ENCODE results near the gene IRAG1.
A peak's percentile ranks its signal among the peaks of the same experiment; 100 is the strongest.

IRAG1 gene, protein sequence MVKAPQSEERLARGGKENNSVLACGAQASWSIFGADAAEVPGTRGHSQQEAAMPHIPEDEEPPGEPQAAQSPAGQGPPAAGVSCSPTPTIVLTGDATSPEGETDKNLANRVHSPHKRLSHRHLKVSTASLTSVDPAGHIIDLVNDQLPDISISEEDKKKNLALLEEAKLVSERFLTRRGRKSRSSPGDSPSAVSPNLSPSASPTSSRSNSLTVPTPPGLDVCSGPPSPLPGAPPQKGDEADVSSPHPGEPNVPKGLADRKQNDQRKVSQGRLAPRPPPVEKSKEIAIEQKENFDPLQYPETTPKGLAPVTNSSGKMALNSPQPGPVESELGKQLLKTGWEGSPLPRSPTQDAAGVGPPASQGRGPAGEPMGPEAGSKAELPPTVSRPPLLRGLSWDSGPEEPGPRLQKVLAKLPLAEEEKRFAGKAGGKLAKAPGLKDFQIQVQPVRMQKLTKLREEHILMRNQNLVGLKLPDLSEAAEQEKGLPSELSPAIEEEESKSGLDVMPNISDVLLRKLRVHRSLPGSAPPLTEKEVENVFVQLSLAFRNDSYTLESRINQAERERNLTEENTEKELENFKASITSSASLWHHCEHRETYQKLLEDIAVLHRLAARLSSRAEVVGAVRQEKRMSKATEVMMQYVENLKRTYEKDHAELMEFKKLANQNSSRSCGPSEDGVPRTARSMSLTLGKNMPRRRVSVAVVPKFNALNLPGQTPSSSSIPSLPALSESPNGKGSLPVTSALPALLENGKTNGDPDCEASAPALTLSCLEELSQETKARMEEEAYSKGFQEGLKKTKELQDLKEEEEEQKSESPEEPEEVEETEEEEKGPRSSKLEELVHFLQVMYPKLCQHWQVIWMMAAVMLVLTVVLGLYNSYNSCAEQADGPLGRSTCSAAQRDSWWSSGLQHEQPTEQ

DNA sequence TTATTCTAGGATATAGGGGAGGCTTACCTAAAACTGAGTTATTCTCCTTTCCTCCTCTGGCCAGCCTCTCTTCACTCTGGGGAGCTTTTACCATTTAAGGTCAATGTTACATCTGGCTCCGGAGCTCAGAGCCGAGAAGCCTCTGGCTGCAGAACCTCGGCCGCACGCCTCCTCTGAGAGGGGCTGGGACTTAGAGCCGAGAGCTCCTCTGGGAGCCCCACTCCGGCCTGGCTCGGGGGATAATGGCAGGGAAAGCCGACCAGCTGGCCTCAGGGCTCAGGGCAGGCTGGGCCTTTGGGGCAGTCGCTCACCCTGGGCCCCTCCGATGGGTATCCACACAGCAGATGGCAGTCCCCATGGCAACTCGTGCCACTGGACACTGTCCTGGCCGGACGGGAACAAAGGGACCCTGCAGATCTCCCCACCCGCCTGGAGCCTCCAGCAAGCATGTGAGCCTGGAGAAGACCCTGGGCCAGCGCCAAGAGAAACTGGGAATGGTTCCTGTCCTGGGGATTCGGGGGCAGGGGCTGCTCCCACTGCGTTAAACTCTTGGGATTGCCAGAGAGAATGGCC lies at the start of gene IRAG1:
Gene IRAG1, minus strand, starts transcription at position 247 of the 573 bp plus-strand sequence. Its CDS starts 153 bp downstream, at position 94.
- no peak for DNase-seq

DNA sequence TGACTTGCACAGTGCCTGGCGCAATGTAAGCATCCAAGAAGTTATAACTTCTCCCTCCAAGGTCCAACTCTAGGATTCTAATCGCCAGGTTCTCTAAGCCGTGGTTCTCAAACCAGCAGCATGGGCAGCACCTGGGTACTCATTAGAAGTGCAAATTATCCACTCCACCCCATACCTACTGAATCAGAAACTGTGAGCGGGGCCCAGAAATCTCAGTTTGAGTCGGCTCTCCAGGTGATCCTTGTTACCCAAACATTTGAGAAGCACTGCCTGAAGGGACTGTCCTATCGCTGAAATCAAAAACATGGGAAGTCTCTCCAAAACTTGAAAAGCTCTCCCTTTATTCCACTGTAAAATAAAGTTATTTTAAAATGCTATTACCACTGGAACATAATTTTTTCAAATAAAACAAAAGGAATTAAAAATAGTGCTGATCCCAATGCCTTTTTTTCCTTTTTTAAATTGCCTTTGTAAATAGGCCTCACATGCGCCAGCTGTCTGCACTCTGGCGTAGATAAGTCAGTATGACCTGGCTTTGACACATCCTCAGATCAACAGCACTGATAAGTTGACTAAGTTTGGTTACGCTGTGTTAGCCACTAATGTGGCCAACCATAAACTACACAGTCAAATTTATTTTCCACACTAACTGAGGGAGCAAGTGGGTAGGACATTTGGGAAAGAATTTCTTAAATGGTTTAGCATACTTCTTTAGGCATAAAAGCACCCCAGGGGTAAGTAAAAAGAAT lies 49.1 kb upstream of the IRAG1 start:
- DNase-seq, result no peak

DNA sequence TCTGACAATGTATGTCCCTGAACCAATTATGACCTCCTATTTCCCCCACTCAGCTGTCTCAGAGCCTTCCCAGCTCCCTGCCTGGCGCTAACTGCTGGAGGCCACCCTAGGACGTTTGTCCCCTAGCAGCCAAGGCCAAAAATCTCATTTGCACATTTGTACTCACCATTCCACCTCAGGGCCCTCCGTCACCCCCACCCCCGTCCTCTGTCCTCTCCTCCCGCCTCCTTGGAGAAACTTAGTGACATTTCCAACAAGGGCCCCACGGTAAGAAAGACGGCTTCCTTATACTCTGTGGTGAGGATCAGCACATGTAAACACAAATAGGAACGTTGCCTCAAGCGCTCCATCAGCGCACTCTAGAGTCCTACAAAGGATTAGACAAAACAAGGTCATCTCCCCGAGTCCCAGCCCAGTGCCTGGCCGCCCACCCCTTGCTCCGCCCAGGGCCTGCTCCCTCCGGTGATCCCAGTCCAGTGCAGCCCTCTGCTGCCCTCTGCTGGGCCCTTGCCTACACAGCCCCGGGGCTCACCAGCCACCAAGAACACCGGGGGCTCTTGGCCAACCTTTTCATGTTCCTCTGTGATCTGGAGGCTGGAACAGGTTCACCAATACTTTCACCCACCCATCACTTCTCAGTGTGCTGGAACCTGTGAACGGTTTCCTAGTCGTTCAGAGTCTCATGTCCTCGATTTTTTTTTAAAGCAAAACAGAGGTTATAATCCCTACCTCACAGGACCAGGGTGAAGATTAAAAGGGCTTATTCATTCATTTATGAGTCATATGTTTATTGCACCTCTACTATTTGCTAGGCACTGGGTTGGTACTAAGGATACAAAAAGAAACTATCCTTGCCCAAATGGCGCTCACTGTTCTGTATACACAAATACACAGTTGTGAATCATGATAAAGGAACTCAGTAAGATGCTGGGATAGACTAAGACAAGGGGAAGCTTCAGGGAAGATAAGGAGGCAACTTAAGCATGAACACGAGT lies 42.2 kb upstream of the IRAG1 start:
- DNase-seq, result peak; percentile 86

DNA sequence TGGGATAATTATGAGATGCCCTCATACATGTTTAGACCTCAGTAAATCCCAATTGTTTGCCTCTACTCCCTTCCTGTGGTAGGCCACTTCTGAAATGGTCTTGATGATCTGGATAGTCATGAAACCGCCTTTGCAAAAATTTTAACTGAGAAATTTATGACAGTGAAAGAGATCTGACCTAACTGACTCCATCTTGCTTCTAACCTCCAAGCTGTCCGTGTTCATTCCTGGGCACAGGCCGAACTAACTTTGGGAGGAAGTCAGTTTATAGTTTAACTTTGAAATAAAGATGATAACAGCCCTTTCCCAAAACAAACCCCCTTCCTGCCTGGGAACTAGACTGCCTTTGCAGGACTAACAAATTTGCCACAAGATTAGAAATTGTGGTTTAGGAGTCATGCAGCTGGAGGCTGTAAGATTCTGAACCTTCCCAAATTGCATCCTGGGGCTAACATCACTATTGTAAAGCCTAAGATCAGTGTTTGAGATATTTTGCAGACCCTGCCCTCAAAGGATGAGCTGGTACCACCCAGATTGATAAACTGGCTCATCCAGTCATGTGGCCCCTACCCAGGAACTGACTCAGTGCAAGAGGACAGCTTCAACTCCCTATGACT lies 37.6 kb upstream of the IRAG1 start:
- no peak for DNase-seq

DNA sequence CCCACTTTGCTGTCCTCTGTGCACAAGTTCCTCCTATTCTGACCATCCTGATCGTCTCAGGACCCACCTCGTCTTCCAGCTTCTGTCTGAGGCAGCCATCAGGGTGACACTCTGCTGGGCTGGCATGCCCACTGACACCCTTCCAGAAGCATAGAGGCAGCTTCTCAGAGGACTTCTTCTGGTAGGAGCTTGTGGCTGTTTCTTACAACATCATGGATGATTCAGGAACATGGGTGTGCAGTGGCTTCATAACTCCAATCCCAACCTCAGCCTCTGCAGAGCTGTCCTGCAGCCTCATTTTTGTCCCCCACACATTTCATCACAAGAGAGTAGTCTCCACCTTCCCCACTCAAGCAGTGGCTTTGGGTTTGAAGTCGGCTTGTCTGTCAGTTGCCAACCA lies 36.6 kb upstream of the IRAG1 start:
- DNase-seq, result peak; percentile 88

DNA sequence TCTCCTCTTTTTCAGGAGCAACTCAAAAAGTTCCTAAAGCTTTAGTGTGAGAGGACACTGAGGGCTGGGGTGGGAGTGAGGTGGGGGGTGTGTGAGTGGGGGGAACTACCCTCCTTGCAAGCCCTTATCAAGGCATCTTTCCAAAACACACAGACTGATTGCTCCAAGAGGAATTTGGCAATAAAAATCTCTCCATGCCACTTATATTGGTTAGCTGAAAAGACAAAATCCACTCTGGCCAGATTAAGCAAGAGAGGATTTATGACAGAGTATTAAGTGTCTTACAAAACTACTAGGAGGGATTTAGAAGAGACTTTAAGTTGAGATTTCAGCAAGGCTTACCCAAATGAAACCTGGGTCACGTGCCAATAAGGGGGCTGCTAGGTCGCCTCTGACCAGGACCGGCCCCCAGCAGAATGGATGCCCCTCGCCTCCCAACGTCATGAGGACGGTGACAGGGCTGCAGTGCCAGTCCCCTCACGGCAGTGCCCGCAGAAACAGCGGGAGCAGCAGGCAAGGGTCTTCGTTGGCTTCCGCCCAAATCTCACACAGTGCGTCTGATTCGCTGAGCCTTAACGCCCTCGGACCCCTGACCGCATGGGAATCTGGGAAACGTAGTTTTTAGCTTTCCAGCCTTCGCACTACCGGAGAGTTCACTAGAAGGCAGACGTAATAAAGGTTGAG lies 35.4 kb upstream of the IRAG1 start:
- DNase-seq, result peak; percentile 35

DNA sequence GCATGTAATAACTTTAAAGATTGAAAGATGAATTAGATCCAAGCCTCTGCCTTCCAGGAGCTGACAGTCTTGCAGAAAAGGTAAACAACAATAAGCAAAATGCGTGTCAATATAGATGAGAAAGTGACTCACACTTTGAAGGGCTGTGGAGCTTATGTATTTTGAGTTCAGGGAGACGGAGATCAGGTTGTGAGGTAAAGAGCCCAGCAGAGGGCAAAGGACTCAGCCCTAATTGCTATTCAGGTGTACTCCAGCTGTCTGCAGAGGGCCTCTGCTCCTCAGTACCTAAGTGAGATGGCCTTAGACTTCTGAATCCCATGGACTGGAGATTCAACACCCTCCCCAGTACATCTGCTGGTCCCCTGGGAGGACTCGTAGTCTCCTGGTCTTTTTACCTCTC lies 34.6 kb upstream of the IRAG1 start:
- DNase-seq, result no peak

DNA sequence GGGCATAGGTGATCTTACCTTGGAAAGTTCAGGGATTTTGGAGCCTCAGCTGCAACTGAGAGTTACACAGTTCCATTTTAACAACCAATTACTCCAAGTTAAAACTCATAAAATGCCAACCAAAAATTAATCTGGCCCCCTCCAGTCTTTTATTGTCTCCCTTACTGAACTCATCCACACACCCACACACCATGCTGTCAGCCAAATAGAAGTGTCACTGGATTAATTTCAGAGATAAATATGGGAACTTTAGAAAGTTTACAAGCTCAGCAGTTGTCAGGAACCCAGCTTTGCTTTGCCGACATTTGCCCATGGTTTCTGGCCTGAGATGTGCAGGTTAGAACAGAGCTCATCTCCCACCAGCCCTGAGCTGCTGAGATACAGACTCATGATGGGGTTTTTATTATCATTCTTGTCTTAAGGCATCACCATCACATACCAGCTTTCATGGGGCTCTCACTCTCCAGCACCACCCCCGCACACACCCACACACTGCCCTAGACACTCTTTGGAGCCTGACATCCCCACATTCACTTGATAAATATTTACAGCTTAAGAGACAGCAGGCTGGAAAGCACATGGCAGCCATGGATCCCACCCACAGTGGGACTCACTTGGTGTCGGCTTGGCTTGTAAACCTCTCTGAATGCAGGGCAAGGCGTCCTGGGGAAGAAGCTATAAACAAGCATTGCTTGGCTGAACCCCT lies 33.7 kb upstream of the IRAG1 start:
- peak; percentile 31 for DNase-seq

DNA sequence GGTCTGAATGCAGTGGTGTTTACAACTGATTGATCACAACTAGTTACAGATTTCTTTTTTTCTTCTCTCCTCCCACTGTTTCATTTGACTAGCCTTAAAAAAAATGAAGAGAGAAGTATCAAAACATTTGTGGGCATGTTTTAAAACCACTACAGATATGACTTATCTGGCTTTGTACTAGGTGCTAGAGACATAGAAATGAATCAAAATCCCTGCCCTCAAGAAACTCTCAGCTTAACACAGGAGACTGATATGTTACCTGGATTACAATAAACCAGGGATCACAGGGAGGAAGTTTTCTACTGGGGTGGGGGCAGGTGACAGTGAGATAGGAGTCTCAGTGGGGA lies 32.3 kb upstream of the IRAG1 start:
- no peak for DNase-seq

DNA sequence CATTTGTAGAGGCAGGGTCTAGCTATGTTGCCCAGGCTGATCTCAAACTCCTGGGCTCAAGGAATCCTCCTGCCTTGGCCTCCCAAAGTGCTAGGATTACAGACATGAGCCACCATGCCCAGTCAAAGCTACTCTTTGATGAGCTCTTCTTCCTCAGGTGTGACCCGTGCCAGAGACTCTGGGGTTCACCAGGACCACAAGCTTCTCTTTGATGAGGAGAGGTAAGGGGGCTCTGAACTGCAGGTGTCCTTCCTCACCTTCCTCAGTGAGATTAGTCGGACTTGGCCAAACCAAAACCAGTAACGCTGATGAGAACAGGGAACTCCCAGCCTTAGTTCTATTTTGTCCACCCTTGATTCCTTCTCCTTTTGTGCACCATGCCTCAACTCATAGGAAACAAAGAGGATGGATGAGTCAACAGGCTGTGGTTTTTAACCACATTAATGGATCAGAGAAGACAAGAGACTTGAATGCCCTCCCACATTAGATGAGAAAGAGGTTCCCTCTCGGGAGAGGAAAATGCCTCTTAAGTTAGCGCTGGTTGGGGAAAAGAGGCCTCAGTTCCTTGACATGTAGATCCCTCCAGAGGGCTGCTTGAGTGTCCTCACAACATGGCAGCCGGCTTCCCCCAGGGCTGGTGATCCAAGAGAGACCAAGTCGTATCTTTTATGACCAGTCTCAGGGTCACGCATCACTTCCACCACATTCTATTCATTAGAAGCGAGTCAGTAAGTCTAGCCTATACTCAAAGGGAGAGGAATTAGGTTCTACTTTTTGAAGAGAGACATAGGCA lies 31.8 kb upstream of the IRAG1 start:
- peak; percentile 96 for DNase-seq

DNA sequence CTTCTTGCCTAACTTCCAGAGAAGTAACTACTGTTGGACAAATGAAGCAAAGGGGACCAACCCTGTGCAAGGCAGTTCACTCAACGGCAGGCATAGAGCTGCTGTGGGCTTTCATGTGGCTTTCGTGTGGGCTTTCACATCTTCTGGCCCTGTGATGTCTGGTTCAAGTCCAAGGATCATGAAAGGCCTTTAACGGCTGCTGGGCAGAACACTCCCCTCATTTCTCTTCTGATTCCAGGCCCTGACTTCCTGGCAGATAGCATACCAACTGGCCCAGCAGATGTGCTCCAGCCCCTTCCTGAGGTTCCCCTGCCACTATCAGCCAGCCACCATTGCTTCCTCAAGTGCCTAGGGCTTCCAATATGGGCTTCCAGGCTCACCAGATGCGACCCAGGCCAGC lies 28.8 kb upstream of the IRAG1 start:
- DNase-seq, result no peak

DNA sequence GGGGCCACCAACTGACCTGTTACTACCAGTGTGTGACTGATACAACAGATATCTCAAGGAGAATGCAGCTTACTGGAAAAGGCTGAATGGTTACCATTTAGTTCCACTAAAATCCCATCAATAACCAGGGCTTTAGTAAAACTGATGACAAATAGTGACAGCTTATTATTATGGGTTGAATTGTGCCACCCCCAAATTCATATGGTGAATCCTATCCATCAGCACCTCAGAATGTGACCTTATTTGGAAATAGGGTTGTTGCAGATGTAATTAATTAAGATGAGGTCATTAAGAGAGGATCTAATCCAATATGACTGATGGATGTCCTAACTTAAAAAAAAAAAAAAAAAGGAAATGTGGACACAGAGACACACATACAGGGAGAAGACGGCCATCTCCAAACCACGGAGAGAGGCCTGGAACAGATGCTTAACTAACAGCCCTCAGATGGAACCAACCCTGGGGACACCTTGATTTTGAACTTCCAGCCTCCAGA lies 27.4 kb upstream of the IRAG1 start:
- no peak for DNase-seq

DNA sequence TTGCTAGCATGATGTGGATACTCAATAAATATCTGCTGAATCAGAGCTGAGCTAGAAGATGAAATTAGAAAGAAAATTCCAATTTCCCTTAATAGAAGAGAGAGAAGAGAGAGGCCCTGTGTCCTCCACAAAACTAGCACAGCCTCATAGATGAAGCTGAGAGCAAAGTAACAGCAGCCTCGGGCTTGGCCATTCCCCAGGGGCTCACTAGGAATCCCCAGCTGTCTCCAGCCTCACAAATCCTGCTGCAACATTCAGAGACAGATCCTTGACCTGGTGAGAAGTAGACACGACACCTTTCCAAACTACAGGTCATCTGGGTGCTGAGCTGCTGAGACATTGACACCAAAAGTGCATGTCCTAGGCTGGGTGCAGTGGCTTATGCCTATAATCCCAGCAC lies 26.1 kb upstream of the IRAG1 start:
- DNase-seq, result no peak

DNA sequence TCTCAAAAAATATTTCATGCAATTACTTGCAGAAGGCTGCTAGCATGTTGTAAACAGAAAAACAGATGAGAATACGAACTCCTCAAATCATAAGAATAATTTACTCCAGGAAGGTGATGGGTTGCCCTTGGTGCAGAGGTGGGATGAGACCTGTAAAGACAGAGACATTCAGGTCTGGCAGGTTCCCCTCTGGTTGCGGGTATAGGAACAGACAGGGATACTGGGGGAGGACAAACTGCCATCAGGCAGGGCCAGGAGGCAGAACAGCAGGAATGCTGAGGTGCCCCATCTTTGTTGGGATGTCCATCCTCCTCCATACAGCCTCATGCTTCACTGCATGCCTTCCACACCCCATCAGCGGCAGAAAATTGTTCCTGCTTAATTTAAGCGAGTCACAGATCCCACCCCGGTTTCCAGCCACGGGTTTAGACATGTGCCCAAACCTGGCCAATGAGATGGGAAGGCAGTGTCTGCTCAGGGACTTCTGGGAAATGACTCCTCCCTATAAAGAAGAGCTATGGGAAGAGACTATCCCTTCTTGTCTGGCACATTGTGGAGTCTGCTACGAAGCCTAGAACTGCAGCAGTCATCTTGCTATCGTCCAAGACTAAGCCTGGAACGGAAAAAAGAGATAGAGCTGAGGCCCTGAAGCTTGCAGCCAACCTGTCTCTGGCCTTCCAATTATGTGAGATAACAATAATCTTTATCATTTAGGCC lies 23.1 kb upstream of the IRAG1 start:
- DNase-seq, result no peak

DNA sequence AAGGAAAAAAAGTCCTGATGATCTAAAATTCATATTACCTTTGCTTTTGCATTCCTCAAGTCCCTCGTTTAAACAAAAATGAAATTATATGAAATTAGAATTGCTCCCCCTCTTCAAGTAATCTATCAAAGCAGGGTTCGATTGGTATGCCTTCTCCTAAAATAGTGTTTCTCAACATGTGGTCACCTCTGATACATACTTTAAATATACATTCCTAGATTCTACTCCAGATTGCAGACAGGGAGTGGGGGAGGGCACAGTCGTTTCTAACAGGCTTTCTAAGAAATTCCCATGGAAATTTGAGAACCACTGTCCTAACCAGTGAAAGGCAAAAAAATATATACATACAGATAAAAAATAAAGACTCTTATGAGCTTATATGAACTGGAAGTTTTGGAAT lies 22.6 kb upstream of the IRAG1 start:
- DNase-seq, result no peak

DNA sequence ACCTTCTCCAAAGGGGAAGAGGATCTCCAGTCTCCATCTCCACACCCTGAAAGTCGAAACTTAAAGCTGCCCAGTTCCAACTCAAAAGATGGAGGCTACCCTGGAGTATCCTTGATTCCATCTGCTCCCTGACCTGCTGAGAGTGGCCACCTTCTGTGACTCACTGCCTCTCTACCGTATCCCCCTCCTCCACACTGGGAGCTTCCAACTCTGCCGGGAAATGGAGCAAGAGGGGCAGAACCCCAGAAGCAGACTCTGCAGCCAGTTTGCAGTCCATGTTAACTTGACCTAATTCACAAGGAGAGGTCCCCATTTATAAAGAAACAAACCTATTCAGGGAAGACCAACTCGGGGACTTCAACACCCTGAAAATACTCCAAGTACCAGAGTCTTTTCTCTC lies 22.0 kb upstream of the IRAG1 start:
- DNase-seq, result no peak

DNA sequence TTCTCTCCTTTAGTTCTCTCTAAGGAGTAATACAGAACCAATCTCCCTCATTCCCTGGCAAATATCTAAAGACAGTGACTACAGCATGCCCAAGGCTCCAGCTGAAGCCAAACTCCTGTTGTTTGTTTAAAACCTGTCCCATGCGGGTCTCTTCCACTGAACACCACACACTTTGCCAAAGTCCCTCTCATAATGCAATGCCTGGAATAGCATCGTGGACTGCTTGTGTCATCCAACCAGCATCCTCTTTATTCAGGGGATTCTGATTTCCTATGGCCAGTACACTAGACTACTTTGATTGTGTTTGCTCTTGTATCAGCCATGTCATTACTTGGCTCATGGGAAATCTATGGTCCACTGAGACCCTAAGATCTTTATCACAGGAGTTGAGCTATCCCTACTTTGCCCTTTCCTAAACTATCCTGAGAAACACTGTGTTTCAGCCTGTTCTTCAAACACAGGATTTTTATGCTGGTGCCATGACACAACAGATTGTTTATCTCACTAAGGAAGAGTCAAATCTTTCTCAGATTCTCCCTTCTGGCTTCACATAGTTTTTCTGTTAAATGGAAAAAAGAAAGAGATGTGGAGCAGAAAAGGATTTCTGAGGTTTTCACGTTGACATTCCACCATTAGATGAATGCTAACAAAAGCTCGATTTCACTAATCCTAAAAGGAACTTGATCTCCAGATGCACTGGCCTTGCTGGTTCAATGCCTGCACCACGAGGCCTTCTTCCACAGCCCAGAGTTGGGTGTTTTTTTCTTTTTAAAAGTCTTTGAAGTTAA lies 15.9 kb upstream of the IRAG1 start:
- no peak for DNase-seq
